Esophagus squamous epithelium (tissue), 4 donors: ENCODE results near the gene CERT1.

ENCODE experiments used
- CTCF ChIP-seq, 6 experiments: fragments of 450-650 bp in 4 of 6; fragments of 200-600 bp in 2 of 6; sonication (generic) in 2 of 6; IDR thresholded peaks; one replicate each; pipeline ENCODE4 v1.5.1; 2016 to 2019; ENCODE audit warnings: antibody characterized with exemption in 6 of 6, mild to moderate bottlenecking in 4 of 6, moderate library complexity in 4 of 6
- POLR2A ChIP-seq, 4 donors: fragments of 450-650 bp; IDR thresholded peaks; one replicate each; pipeline ENCODE4 v1.6.1; 2017; ENCODE audit warnings: antibody characterized with exemption in 4 of 4, mild to moderate bottlenecking in 4 of 4, moderate library complexity in 3 of 4

- TF ChIP-seq CTCF (IDR thresholded peaks at IDR 0.05) (no peak), POLR2A (IDR thresholded peaks at IDR 0.05) (no peak)
Measured at GRCh38 chr5:75341934-75342333, 169.5 kb downstream of the CERT1 start.
